K562 (cell line): ENCODE data around the gene LSS. TPM values are rescaled to one million over a fixed set of nuclear protein-coding genes. Genes with fewer than 3 reads are reported as not detected.

Experiments
- KDM2B ChIP-seq: fragments of 250-450 bp; sonication (Bioruptor Pico); IDR thresholded peaks from 2 replicates; pipeline ENCODE4 v1.8.0; 2021; ENCODE audit warnings: mild to moderate bottlenecking, moderate library complexity
- ZNF24 ChIP-seq: fragments of 450-650 bp; IDR thresholded peaks from 2 replicates; pipeline ENCODE4 v1.6.1; 2016
- ZNF696 ChIP-seq: fragments of 250-450 bp; sonication (Bioruptor Pico); conservative IDR thresholded peaks from 2 replicates; pipeline ENCODE4 v1.4.0; 2020; ENCODE audit warnings: mild to moderate bottlenecking, moderate library complexity
- ZNF830 ChIP-seq: fragments of 250-450 bp; sonication (Bioruptor Pico); IDR thresholded peaks from 2 replicates; pipeline ENCODE4 v1.5.0; 2021; ENCODE audit warnings: mild to moderate bottlenecking
- polyA plus RNA-seq, 8 experiments: library from polyadenylated mRNA; depleted of rRNA in 4 of 8; stranded (reverse) in 5 of 8; unstranded in 3 of 8; fragments of >200 nt; fragmentation: Nextera tagmentation in 2 of 8; fragmentation: Illumina TruSeq in 1 of 8; extraction: Ambion mirVana in 2 of 8; extraction: Trizol in 1 of 8; gene quantifications; 2 replicates each; pipeline versions ENCODE4 v1.2.1 to v1.2.3, GENCODE V29; 2011 to 2014; ENCODE audit warnings: inconsistent platforms in 1 of 8, missing spikeins in 1 of 8
- total RNA-seq, 7 experiments: library from RNA; depleted of rRNA in 6 of 7; stranded (reverse); fragments of >200 nt in 6 of 7; fragmentation: Illumina TruSeq in 2 of 7; extraction: Trizol in 2 of 7; gene quantifications; 2 replicates each; pipeline versions ENCODE4 v1.2.1 to v1.2.3, GENCODE V29; 2011 to 2021; ENCODE audit warnings: low replicate concordance in 1 of 7
- TF ChIP-seq, protein P1 (sequence below), 2 experiments: fragments of 450-650 bp; IDR thresholded peaks; 2 replicates each; pipeline ENCODE4 v1.6.1; 2018; ENCODE audit warnings: mild to moderate bottlenecking in 2 of 2, low read depth in 1 of 2; ENCODE audit not compliant: partially characterized antibody in 2 of 2

The LSS gene
- total and polyA plus RNA-seq, 9 of the 15 experiments (the other 6 are each of a cell fraction or from before 2014, with no cell fraction given): 2.2 to 89.5 (median 37.4) TPM

- TF ChIP-seq, protein P1, sequence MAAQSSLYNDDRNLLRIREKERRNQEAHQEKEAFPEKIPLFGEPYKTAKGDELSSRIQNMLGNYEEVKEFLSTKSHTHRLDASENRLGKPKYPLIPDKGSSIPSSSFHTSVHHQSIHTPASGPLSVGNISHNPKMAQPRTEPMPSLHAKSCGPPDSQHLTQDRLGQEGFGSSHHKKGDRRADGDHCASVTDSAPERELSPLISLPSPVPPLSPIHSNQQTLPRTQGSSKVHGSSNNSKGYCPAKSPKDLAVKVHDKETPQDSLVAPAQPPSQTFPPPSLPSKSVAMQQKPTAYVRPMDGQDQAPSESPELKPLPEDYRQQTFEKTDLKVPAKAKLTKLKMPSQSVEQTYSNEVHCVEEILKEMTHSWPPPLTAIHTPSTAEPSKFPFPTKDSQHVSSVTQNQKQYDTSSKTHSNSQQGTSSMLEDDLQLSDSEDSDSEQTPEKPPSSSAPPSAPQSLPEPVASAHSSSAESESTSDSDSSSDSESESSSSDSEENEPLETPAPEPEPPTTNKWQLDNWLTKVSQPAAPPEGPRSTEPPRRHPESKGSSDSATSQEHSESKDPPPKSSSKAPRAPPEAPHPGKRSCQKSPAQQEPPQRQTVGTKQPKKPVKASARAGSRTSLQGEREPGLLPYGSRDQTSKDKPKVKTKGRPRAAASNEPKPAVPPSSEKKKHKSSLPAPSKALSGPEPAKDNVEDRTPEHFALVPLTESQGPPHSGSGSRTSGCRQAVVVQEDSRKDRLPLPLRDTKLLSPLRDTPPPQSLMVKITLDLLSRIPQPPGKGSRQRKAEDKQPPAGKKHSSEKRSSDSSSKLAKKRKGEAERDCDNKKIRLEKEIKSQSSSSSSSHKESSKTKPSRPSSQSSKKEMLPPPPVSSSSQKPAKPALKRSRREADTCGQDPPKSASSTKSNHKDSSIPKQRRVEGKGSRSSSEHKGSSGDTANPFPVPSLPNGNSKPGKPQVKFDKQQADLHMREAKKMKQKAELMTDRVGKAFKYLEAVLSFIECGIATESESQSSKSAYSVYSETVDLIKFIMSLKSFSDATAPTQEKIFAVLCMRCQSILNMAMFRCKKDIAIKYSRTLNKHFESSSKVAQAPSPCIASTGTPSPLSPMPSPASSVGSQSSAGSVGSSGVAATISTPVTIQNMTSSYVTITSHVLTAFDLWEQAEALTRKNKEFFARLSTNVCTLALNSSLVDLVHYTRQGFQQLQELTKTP (IDR thresholded peaks at IDR 0.05; ENCODE audit: low read depth in 1 of 2, partially characterized antibody in 2 of 2): no peak
- TF ChIP-seq ZNF696 (CRISPR knock-in tag) (no peak), KDM2B (no peak), ZNF24 (no peak), ZNF830 (CRISPR knock-in tag) (no peak)
- TF ChIP-seq, all 486 proteins: peak for 7
Observed at GRCh38 chr21:46180778-46181391, 47.7 kb downstream of the LSS start (continued).
